ENCODE data around the gene FOXJ1. TPM values are rescaled to one million over a fixed set of nuclear protein-coding genes. Genes with fewer than 3 reads are reported as not detected.

FOXJ1 gene
- total and polyA plus RNA-seq, 5 experiments from 2014 or later: 0.28 to 3.7 (median 2.8) TPM

- Mint-ChIP-seq H3K27me3 (no peaks in the 10 kb centered on the region), H3K4me1 (peaks cover 17 to 44% (median 25%) of the 10 kb centered on the region in 4 donors), H3K4me3 (no peak overlapping the region), H3K9me3 (no peaks in the 10 kb centered on the region), H3K36me3 (peaks cover 0 to 92% (median 42%) of the 10 kb centered on the region in 3 donors), H3K27ac (peak overlapping the region in 5 of 10 donors; percentile 25 to 75 (median 38))
- POLR2A ChIA-PET: interaction anchor here (0.8 to 11.3 kb wide), 7 partner anchors 9 to 120 kb away, joined by 3 to 140 read pairs (median 4); partner anchors contain the start of gene FOXJ1
- ATAC-seq: no peak
- no peak for DNase-seq
These were observed 18.1 kb upstream of the FOXJ1 start for GRCh38 chr17:76159157-76159556.

- Mint-ChIP-seq H3K27ac (peak overlapping the region in 8 of 10 donors; percentile 11 to 96 (median 78)), H3K36me3 (peaks cover 0 to 89% (median 40%) of the 10 kb centered on the region in 3 donors)
These were observed 16.7 kb upstream of the FOXJ1 start for GRCh38 chr17:76157759-76158158.

GRCh38 chr17:76156662-76156991, 15.6 kb upstream of the FOXJ1 start:
- POLR2A ChIA-PET: interaction anchor here (1.0 to 11.3 kb wide), 7 partner anchors 13 to 123 kb away, joined by 3 to 156 read pairs (median 5); partner anchors contain the start of gene FOXJ1
- no peak for ATAC-seq
- peaks cover 26 to 65% (median 46%) of the 10 kb centered on the region in 4 donors for H3K4me1 Mint-ChIP-seq
- DNase-seq: no peak
- no peaks in the 10 kb centered on the region for H3K27me3 Mint-ChIP-seq
- H3K36me3 Mint-ChIP-seq: peaks cover 0 to 86% (median 41%) of the 10 kb centered on the region in 3 donors
- peak overlapping the region in 7 of 10 donors; percentile 8 to 100 (median 84) for H3K27ac Mint-ChIP-seq
- no peaks in the 10 kb centered on the region for H3K9me3 Mint-ChIP-seq
- peak overlapping the region in 1 of 10 donors; percentile 39 for H3K4me3 Mint-ChIP-seq

More at GRCh38 chr17:76157759-76158158, 16.7 kb upstream of the FOXJ1 start:
- H3K4me1 Mint-ChIP-seq: peaks cover 21 to 54% (median 35%) of the 10 kb centered on the region in 4 donors
- no peak for DNase-seq
- POLR2A ChIA-PET: interaction anchor here (1.0 to 11.3 kb wide), 5 partner anchors 7 to 26 kb away, joined by 3 to 140 read pairs (median 4); partner anchors contain the start of gene FOXJ1
- no peak for ATAC-seq
- H3K4me3 Mint-ChIP-seq: no peak overlapping the region
- H3K27me3 Mint-ChIP-seq: no peaks in the 10 kb centered on the region
- no peaks in the 10 kb centered on the region for H3K9me3 Mint-ChIP-seq

GRCh38 chr17:76155988-76156661, 15.1 kb upstream of the FOXJ1 start:
- DNase-seq: no peak
- H3K9me3 Mint-ChIP-seq: no peaks in the 10 kb centered on the region
- H3K27ac Mint-ChIP-seq: peak overlapping the region; percentile 20 to 100 (median 97)
- peaks cover 0 to 85% (median 43%) of the 10 kb centered on the region in 3 donors for H3K36me3 Mint-ChIP-seq
- peaks cover 26 to 70% (median 51%) of the 10 kb centered on the region in 4 donors for H3K4me1 Mint-ChIP-seq
- peak overlapping the region in 2 of 10 donors; percentile 14 to 33 for H3K4me3 Mint-ChIP-seq
- POLR2A ChIA-PET: interaction anchor here (0.6 to 11.3 kb wide), 10 partner anchors 13 to 130 kb away, joined by 3 to 156 read pairs (median 4); partner anchors contain the start of gene FOXJ1
- no peaks in the 10 kb centered on the region for H3K27me3 Mint-ChIP-seq
- no peak for ATAC-seq

GRCh38 chr17:76154936-76155845, 14.1 kb upstream of the FOXJ1 start:
- Mint-ChIP-seq H3K4me3 (peak overlapping the region in 4 of 10 donors; percentile 42 to 95 (median 58)), H3K4me1 (peaks cover 29 to 78% (median 57%) of the 10 kb centered on the region in 4 donors), H3K27me3 (no peaks in the 10 kb centered on the region), H3K27ac (peak overlapping the region; percentile 62 to 100 (median 98)), H3K9me3 (no peaks in the 10 kb centered on the region), H3K36me3 (peaks cover 4 to 84% (median 43%) of the 10 kb centered on the region in 3 donors)
- peak in 1 of 10 donors; percentile 7 for DNase-seq
- POLR2A ChIA-PET: interaction anchor here (0.6 to 11.3 kb wide), 11 partner anchors 12 to 131 kb away, joined by 3 to 156 read pairs (median 5); partner anchors contain the start of gene FOXJ1
- no peak for ATAC-seq

GRCh38 chr17:76154292-76154691, 13.2 kb upstream of the FOXJ1 start:
- Mint-ChIP-seq H3K4me1 (peaks cover 29 to 78% (median 59%) of the 10 kb centered on the region in 4 donors), H3K27me3 (no peaks in the 10 kb centered on the region), H3K9me3 (no peaks in the 10 kb centered on the region), H3K36me3 (peaks cover 4 to 81% (median 46%) of the 10 kb centered on the region in 3 donors), H3K27ac (peak overlapping the region; percentile 95 to 100 (median 98)), H3K4me3 (peak overlapping the region in 9 of 10 donors; percentile 2 to 95 (median 62))
- ATAC-seq (no peak), DNase-seq (no peak)
- POLR2A ChIA-PET: interaction anchor here (3.4 to 11.3 kb wide), 6 partner anchors 11 to 119 kb away, joined by 8 to 156 read pairs (median 56); partner anchors contain the start of gene FOXJ1

GRCh38 chr17:76153640-76154039, 12.6 kb upstream of the FOXJ1 start:
- Mint-ChIP-seq H3K4me3 (peak overlapping the region in 9 of 10 donors; percentile 23 to 95 (median 62)), H3K9me3 (no peaks in the 10 kb centered on the region), H3K27ac (peak overlapping the region; percentile 95 to 100 (median 98)), H3K36me3 (peaks cover 4 to 81% (median 41%) of the 10 kb centered on the region in 3 donors), H3K4me1 (peaks cover 31 to 82% (median 65%) of the 10 kb centered on the region in 4 donors), H3K27me3 (no peaks in the 10 kb centered on the region)
- no peak for DNase-seq
- POLR2A ChIA-PET: interaction anchor here (0.6 to 11.3 kb wide), 10 partner anchors 9 to 120 kb away, joined by 5 to 156 read pairs (median 32); partner anchors contain the start of genes FOXJ1 and UBALD2
- ATAC-seq: no peak

GRCh38 chr17:76153202-76153601, 12.2 kb upstream of the FOXJ1 start:
- Mint-ChIP-seq H3K4me1 (peaks cover 31 to 83% (median 66%) of the 10 kb centered on the region in 4 donors), H3K27me3 (no peaks in the 10 kb centered on the region), H3K27ac (peak overlapping the region; percentile 95 to 100 (median 98)), H3K36me3 (peaks cover 4 to 77% (median 41%) of the 10 kb centered on the region in 3 donors), H3K9me3 (no peaks in the 10 kb centered on the region), H3K4me3 (peak overlapping the region in 9 of 10 donors; percentile 55 to 95 (median 83))
- POLR2A ChIA-PET: interaction anchor here (0.6 to 11.3 kb wide), 13 partner anchors 9 to 120 kb away, joined by 3 to 156 read pairs (median 30); partner anchors contain the start of genes EXOC7, FOXJ1 and UBALD2
- ATAC-seq (no peak), DNase-seq (no peak)

- POLR2A ChIA-PET: interaction anchor here (0.9 to 11.3 kb wide), 18 partner anchors 10 to 121 kb away, joined by 3 to 156 read pairs (median 8); partner anchors contain the start of genes EXOC7, FOXJ1, RNF157 and UBALD2
- Mint-ChIP-seq H3K36me3 (peaks cover 4 to 70% (median 45%) of the 10 kb centered on the region in 3 donors), H3K27ac (peak overlapping the region; percentile 95 to 100 (median 98)), H3K27me3 (no peaks in the 10 kb centered on the region), H3K4me1 (peaks cover 28 to 80% (median 70%) of the 10 kb centered on the region in 4 donors), H3K9me3 (no peaks in the 10 kb centered on the region), H3K4me3 (peak overlapping the region; percentile 55 to 95 (median 82))
- peak in 1 of 2 donors; percentile 15 for ATAC-seq
- no peak for DNase-seq
These were observed 11.5 kb upstream of the FOXJ1 start for GRCh38 chr17:76152591-76152990.

GRCh38 chr17:76151896-76152454, 10.9 kb upstream of the FOXJ1 start:
- peaks cover 7 to 64% (median 46%) of the 10 kb centered on the region in 3 donors for H3K36me3 Mint-ChIP-seq
- POLR2A ChIA-PET: interaction anchor here (0.5 to 11.3 kb wide), 24 partner anchors 9 to 367 kb away, joined by 3 to 156 read pairs (median 8); partner anchors contain the start of genes EXOC7, FOXJ1, RNF157 and UBALD2
- H3K27ac Mint-ChIP-seq: peak overlapping the region; percentile 95 to 100 (median 98)
- DNase-seq: peak in 7 of 10 donors; percentile 30 to 81 (median 70)
- peaks cover 25 to 83% (median 72%) of the 10 kb centered on the region in 4 donors for H3K4me1 Mint-ChIP-seq
- H3K27me3 Mint-ChIP-seq: no peaks in the 10 kb centered on the region
- no peaks in the 10 kb centered on the region for H3K9me3 Mint-ChIP-seq
- H3K4me3 Mint-ChIP-seq: peak overlapping the region; percentile 55 to 95 (median 82)
- peak; percentile 96 to 99 for ATAC-seq
